Measurements from ENCODE around the gene CEP44.

DNA sequence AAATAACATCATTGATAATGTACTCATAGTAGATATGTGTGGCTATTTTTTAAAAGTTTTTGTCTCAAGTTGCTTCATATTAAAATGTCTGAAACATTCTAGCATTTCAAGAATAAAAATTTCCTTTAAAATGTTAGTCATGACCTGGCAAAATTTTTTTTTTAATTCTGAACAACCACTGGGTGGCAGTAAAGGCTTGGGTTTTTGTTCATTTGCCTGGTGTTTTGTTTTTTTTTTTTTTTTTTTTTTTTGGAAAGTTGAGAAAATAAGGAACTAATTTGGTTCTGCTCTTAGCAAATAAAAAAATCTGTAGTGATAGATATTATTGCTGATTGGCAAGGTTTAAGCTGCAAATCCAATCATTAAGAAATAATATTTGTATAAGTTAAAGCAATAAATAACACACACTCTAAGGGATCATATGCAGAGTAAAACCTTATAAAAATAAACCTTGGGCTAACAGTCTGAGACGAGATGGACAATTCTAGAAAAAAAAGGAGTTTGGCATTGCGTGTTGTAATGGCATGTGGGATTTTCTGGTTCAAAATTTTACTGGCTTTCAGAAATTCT is 81.4 kb downstream of the CEP44 start:
- TF ChIP-seq, protein P1, sequence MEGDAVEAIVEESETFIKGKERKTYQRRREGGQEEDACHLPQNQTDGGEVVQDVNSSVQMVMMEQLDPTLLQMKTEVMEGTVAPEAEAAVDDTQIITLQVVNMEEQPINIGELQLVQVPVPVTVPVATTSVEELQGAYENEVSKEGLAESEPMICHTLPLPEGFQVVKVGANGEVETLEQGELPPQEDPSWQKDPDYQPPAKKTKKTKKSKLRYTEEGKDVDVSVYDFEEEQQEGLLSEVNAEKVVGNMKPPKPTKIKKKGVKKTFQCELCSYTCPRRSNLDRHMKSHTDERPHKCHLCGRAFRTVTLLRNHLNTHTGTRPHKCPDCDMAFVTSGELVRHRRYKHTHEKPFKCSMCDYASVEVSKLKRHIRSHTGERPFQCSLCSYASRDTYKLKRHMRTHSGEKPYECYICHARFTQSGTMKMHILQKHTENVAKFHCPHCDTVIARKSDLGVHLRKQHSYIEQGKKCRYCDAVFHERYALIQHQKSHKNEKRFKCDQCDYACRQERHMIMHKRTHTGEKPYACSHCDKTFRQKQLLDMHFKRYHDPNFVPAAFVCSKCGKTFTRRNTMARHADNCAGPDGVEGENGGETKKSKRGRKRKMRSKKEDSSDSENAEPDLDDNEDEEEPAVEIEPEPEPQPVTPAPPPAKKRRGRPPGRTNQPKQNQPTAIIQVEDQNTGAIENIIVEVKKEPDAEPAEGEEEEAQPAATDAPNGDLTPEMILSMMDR (IDR thresholded peaks at IDR 0.05 in 2 of 3, conservative IDR thresholded peaks at IDR 0.05 in 1 of 3; ENCODE audit: borderline replicate concordance in 1 of 3, insufficient read depth in 1 of 3, low read depth in 2 of 3, low read length in 2 of 3) = peak; percentile 24 to 72 (median 61); a peak in 5 of 6 replicates
- TF ChIP-seq EGR1 (IDR thresholded peaks at IDR 0.05; ENCODE audit: low read depth) (no peak), RAD21 (IDR thresholded peaks at IDR 0.05; ENCODE audit: low read depth) (peak; percentile 76), CBX3 (IDR thresholded peaks at IDR 0.05; ENCODE audit: low read depth) (no peak), EZH2phosphoT487 (IDR thresholded peaks at IDR 0.05; ENCODE audit: borderline replicate concordance) (no peak), SIN3A (IDR thresholded peaks at IDR 0.05; ENCODE audit: low read depth) (no peak), POLR2A (IDR thresholded peaks at IDR 0.05; ENCODE audit: borderline replicate concordance, extremely low read depth, insufficient read depth, insufficient read length) (no peak), SP1 (IDR thresholded peaks at IDR 0.05; ENCODE audit: low read depth) (no peak), POLR2AphosphoS5 (IDR thresholded peaks at IDR 0.05; ENCODE audit: low read depth, low read length) (no peak)
- TF ChIP-seq, protein P2, sequence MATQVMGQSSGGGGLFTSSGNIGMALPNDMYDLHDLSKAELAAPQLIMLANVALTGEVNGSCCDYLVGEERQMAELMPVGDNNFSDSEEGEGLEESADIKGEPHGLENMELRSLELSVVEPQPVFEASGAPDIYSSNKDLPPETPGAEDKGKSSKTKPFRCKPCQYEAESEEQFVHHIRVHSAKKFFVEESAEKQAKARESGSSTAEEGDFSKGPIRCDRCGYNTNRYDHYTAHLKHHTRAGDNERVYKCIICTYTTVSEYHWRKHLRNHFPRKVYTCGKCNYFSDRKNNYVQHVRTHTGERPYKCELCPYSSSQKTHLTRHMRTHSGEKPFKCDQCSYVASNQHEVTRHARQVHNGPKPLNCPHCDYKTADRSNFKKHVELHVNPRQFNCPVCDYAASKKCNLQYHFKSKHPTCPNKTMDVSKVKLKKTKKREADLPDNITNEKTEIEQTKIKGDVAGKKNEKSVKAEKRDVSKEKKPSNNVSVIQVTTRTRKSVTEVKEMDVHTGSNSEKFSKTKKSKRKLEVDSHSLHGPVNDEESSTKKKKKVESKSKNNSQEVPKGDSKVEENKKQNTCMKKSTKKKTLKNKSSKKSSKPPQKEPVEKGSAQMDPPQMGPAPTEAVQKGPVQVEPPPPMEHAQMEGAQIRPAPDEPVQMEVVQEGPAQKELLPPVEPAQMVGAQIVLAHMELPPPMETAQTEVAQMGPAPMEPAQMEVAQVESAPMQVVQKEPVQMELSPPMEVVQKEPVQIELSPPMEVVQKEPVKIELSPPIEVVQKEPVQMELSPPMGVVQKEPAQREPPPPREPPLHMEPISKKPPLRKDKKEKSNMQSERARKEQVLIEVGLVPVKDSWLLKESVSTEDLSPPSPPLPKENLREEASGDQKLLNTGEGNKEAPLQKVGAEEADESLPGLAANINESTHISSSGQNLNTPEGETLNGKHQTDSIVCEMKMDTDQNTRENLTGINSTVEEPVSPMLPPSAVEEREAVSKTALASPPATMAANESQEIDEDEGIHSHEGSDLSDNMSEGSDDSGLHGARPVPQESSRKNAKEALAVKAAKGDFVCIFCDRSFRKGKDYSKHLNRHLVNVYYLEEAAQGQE (IDR thresholded peaks at IDR 0.05; ENCODE audit: low read depth) = no peak
- TF ChIP-seq, protein P3, sequence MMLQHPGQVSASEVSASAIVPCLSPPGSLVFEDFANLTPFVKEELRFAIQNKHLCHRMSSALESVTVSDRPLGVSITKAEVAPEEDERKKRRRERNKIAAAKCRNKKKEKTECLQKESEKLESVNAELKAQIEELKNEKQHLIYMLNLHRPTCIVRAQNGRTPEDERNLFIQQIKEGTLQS (IDR thresholded peaks at IDR 0.05) = no peak
